Heart right ventricle (tissue), 16 donors: ENCODE data around the gene LTBP2. TPM values are rescaled to one million over a fixed set of nuclear protein-coding genes. Genes with fewer than 3 reads are reported as not detected.

Experiments
- ATAC-seq, 8 donors: fragments of 200-7000 bp; cut with Tn5 transposase; one replicate each; pipeline ENCODE4 v1.9.1; 2020; ENCODE audit warnings: mild to moderate bottlenecking in 8 of 8, moderate library complexity in 8 of 8, moderate number of reproducible peaks in 1 of 8
- DNase-seq, 2 donors: peaks; one replicate each; pipeline ENCODE4 v3.0.0-alpha.2; 2020
- H3K27ac ChIP-seq, 10 donors: fragments of 200-600 bp; sonication (generic) in 2 of 10; one replicate each; pipeline versions ENCODE4 v1.5.0 to v1.8.0; 2020 to 2022; ENCODE audit warnings: mild to moderate bottlenecking in 3 of 10
- H3K27me3 ChIP-seq, 7 donors: fragments of 200-600 bp; one replicate each; pipeline ENCODE4 v1.8.0; 2021 to 2022; ENCODE audit warnings: mild to moderate bottlenecking in 2 of 7
- H3K36me3 ChIP-seq, 9 donors: fragments of 200-600 bp; sonication (generic) in 1 of 9; one replicate each; pipeline versions ENCODE4 v1.5.0 to v1.8.0; 2020 to 2022; ENCODE audit warnings: mild to moderate bottlenecking in 2 of 9
- H3K4me1 ChIP-seq, 9 donors: fragments of 200-600 bp; sonication (generic) in 1 of 9; one replicate each; pipeline versions ENCODE4 v1.5.0 to v1.8.0; 2020 to 2022; ENCODE audit warnings: mild to moderate bottlenecking in 4 of 9
- H3K4me3 ChIP-seq, 10 donors: fragments of 200-600 bp; sonication (generic) in 2 of 10; one replicate each; pipeline versions ENCODE4 v1.5.0 to v1.8.0; 2020 to 2022; ENCODE audit warnings: mild to moderate bottlenecking in 7 of 10, moderate library complexity in 2 of 10
- H3K9me3 ChIP-seq, 11 donors: fragments of 200-600 bp in 10 of 11; sonication (generic) in 2 of 11; one replicate each; pipeline versions ENCODE4 v1.5.0 to v1.8.0; 2013 to 2022; ENCODE audit warnings: mild to moderate bottlenecking in 2 of 11, control low read depth in 1 of 11, moderate library complexity in 1 of 11
- CTCF ChIP-seq, 9 donors: fragments of 200-600 bp; sonication (generic) in 2 of 9; IDR thresholded peaks; one replicate each; pipeline versions ENCODE4 v1.5.0 to v1.8.0; 2021 to 2022; ENCODE audit warnings: antibody characterized with exemption in 9 of 9, mild to moderate bottlenecking in 5 of 9, moderate library complexity in 1 of 9
- WGBS, 2 donors: extraction: QIAGEN DNeasy Blood & Tissue Kit; methylation state at CpG; one replicate each; pipeline ENCODE4 v1.1.7; 2013; ENCODE audit warnings: inconsistent platforms in 1 of 2; 5-methylcytosine and 5-hydroxymethylcytosine counted together
- intact Hi-C, 10 donors: fragments of 100-400 bp; cut with DNase I; formaldehyde crosslinking; loops; one replicate each; pipeline versions ENCODE4 v1.11.1 to v1.14.2; 2022
- polyA plus RNA-seq, 2 donors: library from polyadenylated mRNA; stranded (reverse); fragments of 200-250 nt; gene quantifications; one replicate each; pipeline ENCODE4 v1.2.3, GENCODE V29; 2013
- total RNA-seq, 10 donors: library from RNA; stranded (reverse); fragmentation: NEBNext Ultra II Directional in 3 of 10; extraction: Animal tissue kit (Norgen Biotek cat#: 25700) in 3 of 10; gene quantifications; one replicate each; pipeline versions ENCODE4 v1.2.1 to v1.2.4, GENCODE V29; 2021 to 2023
- donor health status: Arrhythmogenic right ventricular cardiomyopathy.
- donor health status: ischemic (EF 13 %, LVEDD 7.1; RV severe dilation, severe dysfunction).
- donor health status: healthy with polysubstance abuse.
- donor health status: DM: no; HTN: yes; CAD: no.
- donor health status: DM: no; HTN: no; CAD: no.
- donor health status: ischemic (EF 25% LVEDD 6.9; RV normal size, moderate dysfunction).
- donor health status: ischemic (EF 25% LVEDD 5.7; RV mildly dilated, moderate dysfunction).
- donor health status: healthy.
- donor health status: DM: yes; HTN: yes; CAD: no.
- donor health status: Ischemic cardiomyopathy.
- donor health status: ischemic (EF 35%, LVEDD 5.7; RV mildly dilated, moderate dysfunction).
- donor health status: nonischemic (EF 11% LVEDD 7.7; RV severe dilation, severe dysfunction).
- donor health status: DM: yes; HTN: yes; CAD: no.
- donor health status: PGD.
- donor health status: ischemic (EF 29% LVEDD 5.4; RV normal size, mild dysfunction).
- donor health status: nonischemic (EF 23%, LVEDD 6.1; RV moderate dilation, normal function).

Gene LTBP2
- total and polyA plus RNA-seq, 12 donors: 3.5 to 50.3 (median 17.3) TPM

DNA sequence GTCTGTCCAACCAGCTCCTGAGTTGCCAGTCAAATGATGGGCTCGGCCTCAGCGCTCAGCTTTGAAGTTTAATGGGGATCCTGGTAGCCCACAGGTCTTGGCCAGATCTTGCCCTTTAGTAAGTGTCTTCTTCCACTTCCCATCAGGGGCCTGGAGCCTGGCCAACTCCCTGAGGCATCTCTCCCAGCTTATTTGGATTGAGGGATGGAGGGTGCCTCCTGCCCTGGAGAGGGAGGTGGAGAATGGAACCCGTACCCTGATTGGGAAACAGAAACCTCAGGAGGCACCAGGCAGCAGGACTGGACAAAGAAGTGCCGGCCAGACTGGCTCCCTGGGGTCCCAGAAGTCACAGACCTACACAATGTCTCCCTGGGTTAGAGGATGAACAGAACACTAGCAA, 40.5 kb upstream of the LTBP2 start:
- intact Hi-C loops: no loop called here
- ATAC-seq (no peak), DNase-seq (no peak)
- Histone ChIP-seq H3K4me3 (no peak overlapping the region), H3K27ac (no peak overlapping the region), H3K27me3 (no peaks in the 10 kb centered on the region), H3K4me1 (peaks cover 0 to 30% (median 12%) of the 10 kb centered on the region in 9 donors), H3K9me3 (no peaks in the 10 kb centered on the region), H3K36me3 (peaks cover 0 to 38% (median 5%) of the 10 kb centered on the region in 9 donors)
- TF ChIP-seq CTCF (IDR thresholded peaks at IDR 0.05): no peak
- WGBS, 2 donors: 63 to 83% methylated on average over 4 of the region's 4 CpGs

DNA sequence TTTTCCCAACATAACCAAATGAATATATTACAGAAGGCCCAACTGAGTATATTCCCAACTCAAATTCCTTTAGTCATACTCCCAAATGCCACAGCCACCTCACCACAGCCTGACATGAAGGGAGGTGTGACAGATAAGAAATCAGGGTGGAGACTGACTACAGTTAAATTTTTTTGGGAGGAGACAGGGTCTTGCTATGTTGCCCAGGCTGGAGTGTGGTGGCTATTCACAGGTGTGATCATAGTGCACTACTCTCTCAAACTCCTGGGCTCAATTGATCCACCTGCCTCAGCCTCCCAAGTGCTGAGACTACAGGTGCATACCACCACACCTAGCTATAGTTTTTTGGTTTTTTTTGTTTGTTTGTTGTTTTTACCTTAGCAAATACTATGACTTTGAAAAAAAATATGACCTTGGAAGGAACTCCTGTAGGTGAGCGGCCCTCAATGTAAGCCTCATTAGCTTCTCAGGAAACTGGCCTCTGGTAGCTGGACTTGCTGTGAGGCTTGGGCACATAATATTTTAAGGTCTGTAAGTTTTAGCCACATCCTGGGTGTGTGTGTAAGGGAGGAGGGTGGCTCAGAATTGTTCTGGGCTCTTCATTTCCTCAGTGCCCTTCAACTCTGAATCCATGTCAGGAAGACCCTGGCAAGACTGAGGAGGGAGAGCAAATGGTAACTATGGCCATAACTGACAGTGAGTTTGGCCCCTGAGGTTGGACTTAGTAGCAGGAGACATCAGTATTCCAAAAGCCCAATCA, 39.1 kb upstream of the LTBP2 start:
- peaks cover 0 to 24% (median 0%) of the 10 kb centered on the region in 9 donors for H3K36me3 ChIP-seq
- ATAC-seq (no peak), DNase-seq (no peak)
- 100% methylated on average over 1 of the region's 1 CpG for whole genome bisulfite sequencing, 2 donors
- peaks cover 0 to 28% (median 14%) of the 10 kb centered on the region in 9 donors for H3K4me1 ChIP-seq
- no peak overlapping the region for H3K4me3 ChIP-seq
- intact Hi-C loops: no loop called here
- H3K9me3 ChIP-seq: no peaks in the 10 kb centered on the region
- no peak overlapping the region for H3K27ac ChIP-seq
- TF ChIP-seq CTCF (IDR thresholded peaks at IDR 0.05): no peak
- H3K27me3 ChIP-seq: no peaks in the 10 kb centered on the region

GRCh38 chr14:74649673-74650072, 37.6 kb upstream of the LTBP2 start:
- ATAC-seq (peak in 2 of 8 donors; percentile 9 to 10), DNase-seq (no peak)
- no peaks in the 10 kb centered on the region for H3K9me3 ChIP-seq
- H3K27ac ChIP-seq: no peak overlapping the region
- H3K27me3 ChIP-seq: no peaks in the 10 kb centered on the region
- peaks cover 0 to 40% (median 14%) of the 10 kb centered on the region in 9 donors for H3K4me1 ChIP-seq
- no peak overlapping the region for H3K4me3 ChIP-seq
- H3K36me3 ChIP-seq: peaks cover 0 to 19% (median 0%) of the 10 kb centered on the region in 9 donors
- 59 to 66% methylated on average over 2 of the region's 2 CpGs for WGBS, 2 donors
- no peak for TF ChIP-seq CTCF (IDR thresholded peaks at IDR 0.05)
- intact Hi-C loops: no loop called here

GRCh38 chr14:74649167-74649566, 37.1 kb upstream of the LTBP2 start:
- H3K27ac ChIP-seq: no peak overlapping the region
- intact Hi-C loops: no loop called here
- DNase-seq (no peak), ATAC-seq (no peak)
- no peak overlapping the region for H3K4me3 ChIP-seq
- 80 to 91% methylated on average over 7 of the region's 7 CpGs for WGBS, 2 donors
- no peaks in the 10 kb centered on the region for H3K27me3 ChIP-seq
- H3K4me1 ChIP-seq: peaks cover 0 to 44% (median 14%) of the 10 kb centered on the region in 9 donors
- TF ChIP-seq CTCF (IDR thresholded peaks at IDR 0.05): no peak
- peaks cover 0 to 19% (median 0%) of the 10 kb centered on the region in 9 donors for H3K36me3 ChIP-seq
- H3K9me3 ChIP-seq: no peaks in the 10 kb centered on the region
